Esophagus muscularis mucosa (tissue), 4 donors: ENCODE results near the gene APOBR.

ENCODE experiments used
- EP300 ChIP-seq: sonication (generic); formaldehyde crosslinking; IDR thresholded peaks from one replicate; pipeline ENCODE4 v1.6.1; 2017; ENCODE audit warnings: antibody characterized with exemption
- POLR2A ChIP-seq: fragments of 450-650 bp; IDR thresholded peaks from one replicate; pipeline ENCODE4 v1.6.1; 2017; ENCODE audit warnings: antibody characterized with exemption, moderate library complexity, mild to moderate bottlenecking, low read depth
- POLR2AphosphoS5 ChIP-seq, 2 donors: sonication (generic); formaldehyde crosslinking; IDR thresholded peaks; one replicate each; pipeline ENCODE4 v1.6.1; 2017; ENCODE audit warnings: antibody characterized with exemption in 2 of 2
- TF ChIP-seq, protein P1 (sequence below), 3 experiments: fragments of 200-600 bp in 2 of 3; fragments of 450-650 bp in 1 of 3; sonication (generic) in 2 of 3; IDR thresholded peaks; one replicate each; pipeline ENCODE4 v1.5.1; 2017 to 2019; ENCODE audit warnings: antibody characterized with exemption in 3 of 3, mild to moderate bottlenecking in 2 of 3, moderate library complexity in 1 of 3

DNA sequence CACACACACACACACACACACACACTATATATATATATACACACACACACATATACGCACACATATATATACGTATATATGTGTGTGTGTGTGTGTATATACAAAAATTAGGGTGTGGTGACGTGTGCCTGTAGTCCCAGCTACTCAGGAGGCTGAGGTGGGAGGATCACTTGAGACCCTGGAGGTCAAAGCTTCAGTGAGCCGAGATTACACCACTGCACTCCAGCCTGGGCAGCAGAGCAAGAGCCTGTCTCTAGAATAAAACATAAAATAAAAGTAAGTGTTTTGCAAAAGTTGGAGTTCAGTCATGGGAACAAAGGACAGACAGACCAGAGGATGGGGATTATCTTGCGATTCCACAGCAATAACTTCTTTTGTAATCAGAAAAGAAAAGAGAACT is 33.5 kb downstream of the APOBR start:
- TF ChIP-seq, protein P1, sequence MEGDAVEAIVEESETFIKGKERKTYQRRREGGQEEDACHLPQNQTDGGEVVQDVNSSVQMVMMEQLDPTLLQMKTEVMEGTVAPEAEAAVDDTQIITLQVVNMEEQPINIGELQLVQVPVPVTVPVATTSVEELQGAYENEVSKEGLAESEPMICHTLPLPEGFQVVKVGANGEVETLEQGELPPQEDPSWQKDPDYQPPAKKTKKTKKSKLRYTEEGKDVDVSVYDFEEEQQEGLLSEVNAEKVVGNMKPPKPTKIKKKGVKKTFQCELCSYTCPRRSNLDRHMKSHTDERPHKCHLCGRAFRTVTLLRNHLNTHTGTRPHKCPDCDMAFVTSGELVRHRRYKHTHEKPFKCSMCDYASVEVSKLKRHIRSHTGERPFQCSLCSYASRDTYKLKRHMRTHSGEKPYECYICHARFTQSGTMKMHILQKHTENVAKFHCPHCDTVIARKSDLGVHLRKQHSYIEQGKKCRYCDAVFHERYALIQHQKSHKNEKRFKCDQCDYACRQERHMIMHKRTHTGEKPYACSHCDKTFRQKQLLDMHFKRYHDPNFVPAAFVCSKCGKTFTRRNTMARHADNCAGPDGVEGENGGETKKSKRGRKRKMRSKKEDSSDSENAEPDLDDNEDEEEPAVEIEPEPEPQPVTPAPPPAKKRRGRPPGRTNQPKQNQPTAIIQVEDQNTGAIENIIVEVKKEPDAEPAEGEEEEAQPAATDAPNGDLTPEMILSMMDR (IDR thresholded peaks at IDR 0.05): no peak
- TF ChIP-seq POLR2A: no peak
- no peak for TF ChIP-seq POLR2AphosphoS5 (IDR thresholded peaks at IDR 0.05)
- TF ChIP-seq EP300: no peak
